HepG2 (cell line): ENCODE results near the gene ZNF687. TPM values are rescaled to one million over a fixed set of nuclear protein-coding genes. Genes with fewer than 3 reads are reported as not detected.
A peak's percentile ranks its signal among the peaks of the same experiment; 100 is the strongest.

Experiments used
- CCDC6 ChIP-seq: sonication (generic); formaldehyde crosslinking; IDR thresholded peaks from 2 replicates; pipeline ENCODE4 v1.8.1; 2022; ENCODE audit warnings: mild to moderate bottlenecking, missing genetic modification reagents, moderate library complexity
- CEBPB ChIP-seq: IDR thresholded peaks from 2 replicates; pipeline ENCODE4 v1.6.1; 2011; ENCODE audit warnings: low read depth, low read length, improper control_type of control experiment, borderline replicate concordance
- CENPT ChIP-seq: sonication (generic); formaldehyde crosslinking; IDR thresholded peaks from 2 replicates; pipeline ENCODE4 v1.8.0; 2022; ENCODE audit warnings: low read depth, mild to moderate bottlenecking, moderate library complexity, missing genetic modification reagents
- GLI4 ChIP-seq: sonication (generic); formaldehyde crosslinking; IDR thresholded peaks from 2 replicates; pipeline ENCODE4 v1.5.1; 2020; ENCODE audit warnings: missing genetic modification reagents, mild to moderate bottlenecking, moderate library complexity, borderline replicate concordance
- HNRNPH1 ChIP-seq: fragments of 200-400 bp; formaldehyde crosslinking; optimal IDR thresholded peaks from 2 replicates; pipeline ENCODE3; 2017; ENCODE audit warnings: mild to moderate bottlenecking, low read depth, low read length
- JARID2 ChIP-seq: sonication (generic); formaldehyde crosslinking; IDR thresholded peaks from 2 replicates; pipeline ENCODE4 v1.8.1; 2023; ENCODE audit warnings: missing genetic modification reagents, inconsistent platforms; ENCODE audit not compliant: insufficient replicate concordance
- KLF13 ChIP-seq: sonication (generic); formaldehyde crosslinking; IDR thresholded peaks from 2 replicates; pipeline ENCODE4 v1.4.0; 2020; ENCODE audit warnings: mild to moderate bottlenecking, missing genetic modification reagents
- KLF15 ChIP-seq: sonication (generic); formaldehyde crosslinking; IDR thresholded peaks from 2 replicates; pipeline ENCODE4 v1.8.1; 2023; ENCODE audit warnings: borderline replicate concordance, mild to moderate bottlenecking, inconsistent platforms, missing genetic modification reagents, mixed read lengths
- LCORL ChIP-seq, 2 experiments: fragments of 450-650 bp in 1 of 2; sonication (generic) in 1 of 2; formaldehyde crosslinking in 1 of 2; IDR thresholded peaks; 2 replicates each; pipeline versions ENCODE4 v1.5.0 to v1.6.1; 2017 to 2020; ENCODE audit warnings: antibody characterized with exemption in 1 of 2, missing genetic modification reagents in 1 of 2
- RELA ChIP-seq: sonication (generic); formaldehyde crosslinking; IDR thresholded peaks from 2 replicates; pipeline ENCODE4 v1.4.0; 2020; ENCODE audit warnings: missing genetic modification reagents
- SALL2 ChIP-seq: sonication (generic); formaldehyde crosslinking; IDR thresholded peaks from 2 replicates; pipeline ENCODE4 v1.8.1; 2023; ENCODE audit warnings: mild to moderate bottlenecking, missing genetic modification reagents, inconsistent platforms
- SPEN ChIP-seq: sonication (generic); formaldehyde crosslinking; IDR thresholded peaks from 2 replicates; pipeline ENCODE4 v1.5.1; 2020; ENCODE audit warnings: low read depth, mild to moderate bottlenecking, missing genetic modification reagents
- TCF12 ChIP-seq, 2 experiments: fragments of 450-650 bp in 1 of 2; sonication (generic) in 1 of 2; formaldehyde crosslinking in 1 of 2; IDR thresholded peaks; 2 replicates each; pipeline versions ENCODE4 v1.6.1 to v1.8.0; 2017 to 2022; ENCODE audit warnings: antibody characterized with exemption in 1 of 2, mild to moderate bottlenecking in 1 of 2, missing genetic modification reagents in 1 of 2, moderate library complexity in 1 of 2
- TFAP4 ChIP-seq: sonication (generic); IDR thresholded peaks from 2 replicates; pipeline ENCODE4 v1.6.1; 2016; ENCODE audit warnings: low read depth, borderline replicate concordance
- ZNF292 ChIP-seq: sonication (generic); formaldehyde crosslinking; IDR thresholded peaks from 2 replicates; pipeline ENCODE4 v1.8.1; 2022; ENCODE audit warnings: mild to moderate bottlenecking, low read depth, missing genetic modification reagents, borderline replicate concordance
- ZNF354B ChIP-seq: sonication (generic); formaldehyde crosslinking; IDR thresholded peaks from 2 replicates; pipeline ENCODE4 v1.8.0; 2022; ENCODE audit warnings: mild to moderate bottlenecking, missing genetic modification reagents
- ZNF451 ChIP-seq: sonication (generic); formaldehyde crosslinking; IDR thresholded peaks from 2 replicates; pipeline ENCODE4 v1.5.0; 2020; ENCODE audit warnings: mild to moderate bottlenecking, missing genetic modification reagents
- ZNF562 ChIP-seq: sonication (generic); formaldehyde crosslinking; IDR thresholded peaks from 2 replicates; pipeline ENCODE4 v1.8.0; 2022; ENCODE audit warnings: missing genetic modification reagents, borderline replicate concordance
- ZNF598 ChIP-seq: sonication (generic); formaldehyde crosslinking; IDR thresholded peaks from 2 replicates; pipeline ENCODE4 v1.5.1; 2020; ENCODE audit warnings: mild to moderate bottlenecking, missing genetic modification reagents, borderline replicate concordance
- ZNF670 ChIP-seq: sonication (generic); formaldehyde crosslinking; IDR thresholded peaks from 2 replicates; pipeline ENCODE4 v1.8.0; 2022; ENCODE audit warnings: mild to moderate bottlenecking, missing genetic modification reagents, borderline replicate concordance
- ZNF782 ChIP-seq: sonication (generic); formaldehyde crosslinking; IDR thresholded peaks from 2 replicates; pipeline ENCODE4 v1.4.0; 2020; ENCODE audit warnings: missing genetic modification reagents, mild to moderate bottlenecking, borderline replicate concordance
- ZSCAN30 ChIP-seq: sonication (generic); formaldehyde crosslinking; IDR thresholded peaks from 2 replicates; pipeline ENCODE4 v1.5.0; 2020; ENCODE audit warnings: mild to moderate bottlenecking, missing genetic modification reagents
- polyA plus RNA-seq, 8 experiments: library from polyadenylated mRNA; depleted of rRNA in 3 of 8; stranded (reverse) in 7 of 8; unstranded in 1 of 8; fragments of >200 nt; fragmentation: Illumina TruSeq in 4 of 8; extraction: Trizol in 4 of 8; gene quantifications; 2 replicates each; pipeline versions ENCODE4 v1.2.1 to v1.2.3, GENCODE V29; 2011 to 2016; ENCODE audit warnings: low read depth in 4 of 8, missing spikeins in 1 of 8, mixed read lengths in 1 of 8; ENCODE audit not compliant: insufficient read depth in 1 of 8
- total RNA-seq, 5 experiments: library from RNA; depleted of rRNA; stranded (reverse); fragments of >200 nt; fragmentation: Illumina TruSeq; extraction: Trizol; gene quantifications; 2 replicates each; pipeline ENCODE4 v1.2.3, GENCODE V29; 2016; ENCODE audit warnings: low read depth in 1 of 5
- TF ChIP-seq, protein P1 (sequence below): sonication (generic); formaldehyde crosslinking; conservative IDR thresholded peaks from 2 replicates; pipeline ENCODE4 v1.8.1; 2023; ENCODE audit warnings: missing genetic modification reagents
- TF ChIP-seq, protein P2 (sequence below): sonication (generic); formaldehyde crosslinking; IDR thresholded peaks from 2 replicates; pipeline ENCODE4 v1.4.0; 2020; ENCODE audit warnings: missing genetic modification reagents

Gene ZNF687
- total and polyA plus RNA-seq, 2 of the 13 experiments (the other 11 are each of a cell fraction or from before 2014, with no cell fraction given) = 14.1 to 16.5 TPM

DNA sequence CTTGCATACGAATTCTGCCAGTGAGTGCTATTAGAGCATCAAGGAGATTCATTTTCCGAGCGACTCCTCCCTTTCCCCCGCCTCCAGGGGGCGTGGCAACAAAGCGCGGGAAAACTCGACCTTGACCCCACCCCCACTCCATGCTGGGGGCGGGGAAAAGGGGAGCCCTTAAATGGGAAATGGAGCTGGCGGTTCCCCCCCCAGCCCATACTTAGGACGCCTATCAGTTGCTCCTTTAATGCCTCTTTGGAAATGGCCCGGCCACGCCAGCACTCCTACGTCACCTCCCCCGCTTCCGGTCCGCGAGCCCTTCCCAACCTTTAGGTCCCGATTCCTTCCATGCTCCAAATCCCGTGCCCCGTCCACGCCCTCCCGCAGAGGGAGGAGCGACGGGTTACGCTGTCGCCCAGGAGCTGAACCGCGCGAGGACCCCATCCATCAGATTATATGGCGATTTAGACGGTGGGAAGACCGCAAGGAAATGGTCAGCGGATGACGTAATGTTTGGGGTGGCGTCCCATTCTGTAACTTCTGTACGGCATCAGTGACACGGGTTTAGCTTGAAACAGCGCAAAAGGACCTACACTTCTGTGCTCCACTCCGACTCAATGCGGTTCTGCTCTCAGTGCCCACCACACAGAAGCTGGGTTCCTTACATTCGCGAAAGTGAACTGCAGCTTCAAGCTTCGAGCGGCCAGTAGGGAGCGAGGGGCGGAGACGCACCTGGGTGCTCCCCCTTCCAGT is 702 bp upstream of the ZNF687 start (continued):
- TF ChIP-seq TFAP4 (no peak), CEBPB (peak; percentile 77), HNRNPH1 (no peak), SPEN (no peak; the same call in none of the 2 replicates), ZNF782 (peak; percentile 32; the same call in 1 of the 2 replicates), JARID2 (no peak), CCDC6 (CRISPR knock-in tag) (peak; percentile 4; the same call in 1 of the 2 replicates), ZNF292 (CRISPR knock-in tag) (no peak), ZSCAN30 (CRISPR knock-in tag) (no peak), ZNF354B (CRISPR knock-in tag) (no peak), KLF15 (CRISPR knock-in tag) (no peak), ZNF598 (CRISPR knock-in tag) (peak; percentile 48; the same call in 1 of the 2 replicates), CENPT (CRISPR knock-in tag) (no peak), ZNF562 (no peak), TCF12 (IDR thresholded peaks at IDR 0.05) (no peak), TCF12 (CRISPR knock-in tag; IDR thresholded peaks at IDR 0.05) (no peak), SALL2 (CRISPR knock-in tag) (no peak), RELA (CRISPR knock-in tag) (no peak), GLI4 (CRISPR knock-in tag) (0 out of 2 replicates have a peak, but pooled peaks have one; percentile 94), ZNF670 (CRISPR knock-in tag) (no peak), ZNF451 (CRISPR knock-in tag) (0 out of 2 replicates have a peak, but pooled peaks have one; percentile 33), KLF13 (CRISPR knock-in tag) (no peak), LCORL (IDR thresholded peaks at IDR 0.05) (no peak), LCORL (CRISPR knock-in tag; IDR thresholded peaks at IDR 0.05) (peak; percentile 76)
- TF ChIP-seq, protein P1, sequence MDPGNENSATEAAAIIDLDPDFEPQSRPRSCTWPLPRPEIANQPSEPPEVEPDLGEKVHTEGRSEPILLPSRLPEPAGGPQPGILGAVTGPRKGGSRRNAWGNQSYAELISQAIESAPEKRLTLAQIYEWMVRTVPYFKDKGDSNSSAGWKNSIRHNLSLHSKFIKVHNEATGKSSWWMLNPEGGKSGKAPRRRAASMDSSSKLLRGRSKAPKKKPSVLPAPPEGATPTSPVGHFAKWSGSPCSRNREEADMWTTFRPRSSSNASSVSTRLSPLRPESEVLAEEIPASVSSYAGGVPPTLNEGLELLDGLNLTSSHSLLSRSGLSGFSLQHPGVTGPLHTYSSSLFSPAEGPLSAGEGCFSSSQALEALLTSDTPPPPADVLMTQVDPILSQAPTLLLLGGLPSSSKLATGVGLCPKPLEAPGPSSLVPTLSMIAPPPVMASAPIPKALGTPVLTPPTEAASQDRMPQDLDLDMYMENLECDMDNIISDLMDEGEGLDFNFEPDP (CRISPR knock-in tag) = no peak
- TF ChIP-seq, protein P2, sequence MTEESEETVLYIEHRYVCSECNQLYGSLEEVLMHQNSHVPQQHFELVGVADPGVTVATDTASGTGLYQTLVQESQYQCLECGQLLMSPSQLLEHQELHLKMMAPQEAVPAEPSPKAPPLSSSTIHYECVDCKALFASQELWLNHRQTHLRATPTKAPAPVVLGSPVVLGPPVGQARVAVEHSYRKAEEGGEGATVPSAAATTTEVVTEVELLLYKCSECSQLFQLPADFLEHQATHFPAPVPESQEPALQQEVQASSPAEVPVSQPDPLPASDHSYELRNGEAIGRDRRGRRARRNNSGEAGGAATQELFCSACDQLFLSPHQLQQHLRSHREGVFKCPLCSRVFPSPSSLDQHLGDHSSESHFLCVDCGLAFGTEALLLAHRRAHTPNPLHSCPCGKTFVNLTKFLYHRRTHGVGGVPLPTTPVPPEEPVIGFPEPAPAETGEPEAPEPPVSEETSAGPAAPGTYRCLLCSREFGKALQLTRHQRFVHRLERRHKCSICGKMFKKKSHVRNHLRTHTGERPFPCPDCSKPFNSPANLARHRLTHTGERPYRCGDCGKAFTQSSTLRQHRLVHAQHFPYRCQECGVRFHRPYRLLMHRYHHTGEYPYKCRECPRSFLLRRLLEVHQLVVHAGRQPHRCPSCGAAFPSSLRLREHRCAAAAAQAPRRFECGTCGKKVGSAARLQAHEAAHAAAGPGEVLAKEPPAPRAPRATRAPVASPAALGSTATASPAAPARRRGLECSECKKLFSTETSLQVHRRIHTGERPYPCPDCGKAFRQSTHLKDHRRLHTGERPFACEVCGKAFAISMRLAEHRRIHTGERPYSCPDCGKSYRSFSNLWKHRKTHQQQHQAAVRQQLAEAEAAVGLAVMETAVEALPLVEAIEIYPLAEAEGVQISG (CRISPR knock-in tag) = no peak
